Ishikawa (cell line): ENCODE data around the gene NCKIPSD.

Source experiments
- CEBPB ChIP-seq: IDR thresholded peaks from 2 replicates; pipeline ENCODE4 v1.6.1; 2012
- CREB1 ChIP-seq: IDR thresholded peaks from 2 replicates; pipeline ENCODE4 v1.6.1; 2012; ENCODE audit warnings: low read depth
- EGR1 ChIP-seq: IDR thresholded peaks from 2 replicates; pipeline ENCODE4 v1.6.1; 2012
- EP300 ChIP-seq: IDR thresholded peaks from 2 replicates; pipeline ENCODE4 v1.6.1; 2012; ENCODE audit warnings: borderline replicate concordance
- MAX ChIP-seq: IDR thresholded peaks from 2 replicates; pipeline ENCODE4 v1.6.1; 2012
- NFIC ChIP-seq: IDR thresholded peaks from 2 replicates; pipeline ENCODE4 v1.6.1; 2012
- RAD21 ChIP-seq: IDR thresholded peaks from 2 replicates; pipeline ENCODE4 v1.6.1; 2012; ENCODE audit warnings: low read depth
- TAF1 ChIP-seq: IDR thresholded peaks from 2 replicates; pipeline ENCODE4 v1.6.1; 2012; ENCODE audit warnings: low read depth, mild to moderate bottlenecking
- USF1 ChIP-seq: IDR thresholded peaks from 2 replicates; pipeline ENCODE4 v1.6.1; 2012

DNA sequence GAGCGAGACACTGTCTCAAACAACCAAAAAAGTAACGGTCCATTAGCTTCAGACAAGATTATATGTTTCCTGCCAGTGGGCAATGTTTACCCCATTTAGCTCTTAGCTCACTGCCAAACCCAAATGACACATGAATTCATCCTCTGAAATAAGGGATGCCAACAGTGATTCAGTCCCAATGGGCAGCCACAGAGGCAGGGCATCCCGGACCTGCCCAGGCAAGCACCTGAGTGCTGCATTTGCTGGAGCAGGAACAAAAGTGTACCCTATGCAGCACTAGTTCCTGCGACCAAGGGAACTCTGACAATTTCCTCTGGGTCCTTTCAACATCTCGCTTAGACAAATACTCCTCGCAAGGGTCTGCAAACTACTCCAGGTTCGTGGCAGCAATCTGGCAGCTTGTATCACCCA lies 23.3 kb upstream of the NCKIPSD start:
- TF ChIP-seq MAX (no peak), RAD21 (no peak), CEBPB (no peak), EGR1 (no peak), NFIC (no peak), TAF1 (no peak), EP300 (no peak), USF1 (no peak), CREB1 (no peak)
